IMR-90 (cell line): ENCODE measurements around the gene EMID1. TPM values are rescaled to one million over a fixed set of nuclear protein-coding genes. Genes with fewer than 3 reads are reported as not detected.

ENCODE experiments used
- ATAC-seq: fragments of 200-7000 bp; cut with Tn5 transposase; 2 replicates; pipeline ENCODE4 v1.9.1; 2020; ENCODE audit warnings: low read depth, mild to moderate bottlenecking, moderate library complexity
- BruUV-seq: library from RNA; stranded (reverse); fragments of 400-500 nt; replicated peaks from 2 replicates; lab custom pipeline; 2021; lab: Mats Ljungman, UMichigan
- CTCF ChIA-PET: fragments of 300-600 bp; formaldehyde crosslinking; extraction: SDS; loops from one replicate; lab custom pipeline; 2021; ENCODE audit warnings: antibody characterized with exemption; lab: Yijun Ruan, JAX
- POLR2A ChIA-PET: fragments of 300-600 bp; sonication (Branson Sonifier 250); formaldehyde crosslinking; loops from one replicate; lab custom pipeline; 2022; ENCODE audit warnings: antibody characterized with exemption; ENCODE audit not compliant: unreplicated experiment; lab: Charles Lee
- DNase-seq: peaks from one replicate; pipeline ENCODE4 v3.0.0; 2013
- H2AFZ ChIP-seq: replicated peaks from 2 replicates; pipeline ENCODE3; 2013; ENCODE audit warnings: low read length, mild to moderate bottlenecking; ENCODE audit not compliant: poor library complexity
- H2AK5ac ChIP-seq: 2 replicates; pipeline ENCODE4 v1.6.1; 2013; ENCODE audit warnings: low read depth, low read length, inconsistent platforms
- H2AK9ac ChIP-seq: replicated peaks from 2 replicates; pipeline ENCODE3; 2013; ENCODE audit warnings: mild to moderate bottlenecking, low read depth, low read length, moderate library complexity; ENCODE audit not compliant: poor library complexity
- H2BK120ac ChIP-seq: 2 replicates; pipeline ENCODE4 v1.6.1; 2013; ENCODE audit warnings: low read depth, low read length, inconsistent platforms
- H2BK15ac ChIP-seq: 3 replicates; pipeline ENCODE4 v1.6.1; 2013; ENCODE audit warnings: low read depth, low read length, inconsistent platforms
- H2BK20ac ChIP-seq: 2 replicates; pipeline ENCODE4 v1.6.1; 2013; ENCODE audit warnings: low read depth, mild to moderate bottlenecking, inconsistent platforms, low read length, moderate library complexity
- H2BK5ac ChIP-seq: 2 replicates; pipeline ENCODE4 v1.6.1; 2013; ENCODE audit warnings: mild to moderate bottlenecking, low read depth, low read length, inconsistent platforms; ENCODE audit not compliant: poor library complexity, severe bottlenecking
- H3K14ac ChIP-seq: replicated peaks from 2 replicates; pipeline ENCODE4 v1.6.1; 2013; ENCODE audit warnings: low read depth, low read length, inconsistent platforms
- H3K18ac ChIP-seq: 2 replicates; pipeline ENCODE4 v1.6.1; 2013; ENCODE audit warnings: low read depth, low read length, control low read depth
- H3K23ac ChIP-seq: 2 replicates; pipeline ENCODE4 v1.6.1; 2013; ENCODE audit warnings: low read depth, low read length, inconsistent platforms
- H3K27ac ChIP-seq: 2 replicates; pipeline ENCODE4 v1.5.1; 2013; ENCODE audit warnings: mild to moderate bottlenecking, control low read depth, low read length; ENCODE audit not compliant: insufficient read depth
- H3K27me3 ChIP-seq: 2 replicates; pipeline ENCODE4 v1.6.1; 2013; ENCODE audit warnings: low read length; ENCODE audit not compliant: control insufficient read depth, insufficient read depth
- H3K36me3 ChIP-seq: 2 replicates; pipeline ENCODE4 v1.6.1; 2013; ENCODE audit warnings: low read length, mixed read lengths; ENCODE audit not compliant: control insufficient read depth, insufficient read depth
- H3K4ac ChIP-seq: 2 replicates; pipeline ENCODE4 v1.6.1; 2013; ENCODE audit warnings: low read depth, low read length, inconsistent platforms
- H3K4me1 ChIP-seq: 2 replicates; pipeline ENCODE4 v1.6.1; 2013; ENCODE audit warnings: low read length, mixed read lengths; ENCODE audit not compliant: control insufficient read depth, insufficient read depth
- H3K4me2 ChIP-seq: 2 replicates; pipeline ENCODE4 v1.6.1; 2013; ENCODE audit warnings: low read depth, mild to moderate bottlenecking, control low read depth, low read length, moderate library complexity
- H3K4me3 ChIP-seq: 2 replicates; pipeline ENCODE4 v1.5.1; 2013; ENCODE audit warnings: low read depth, mild to moderate bottlenecking, control low read depth, low read length, moderate library complexity; ENCODE audit not compliant: insufficient read depth
- H3K56ac ChIP-seq: 2 replicates; pipeline ENCODE4 v1.6.1; 2013; ENCODE audit warnings: low read length, inconsistent platforms; ENCODE audit not compliant: insufficient read depth; ENCODE audit errors: extremely low read depth
- H3K79me1 ChIP-seq, 2 experiments: 2 replicates each; pipeline ENCODE4 v1.6.1; 2013; ENCODE audit warnings: low read length in 2 of 2, inconsistent platforms in 1 of 2, low read depth in 1 of 2
- H3K9ac ChIP-seq: 2 replicates; pipeline ENCODE4 v1.6.1; 2013; ENCODE audit warnings: low read depth, low read length, control low read depth
- H3K9me1 ChIP-seq: 2 replicates; pipeline ENCODE4 v1.6.1; 2013; ENCODE audit warnings: low read length, inconsistent platforms; ENCODE audit not compliant: insufficient read depth
- H3K9me3 ChIP-seq: 2 replicates; pipeline ENCODE4 v1.6.1; 2013; ENCODE audit warnings: low read length; ENCODE audit not compliant: control insufficient read depth, insufficient read depth
- H4K20me1 ChIP-seq: 2 replicates; pipeline ENCODE4 v1.6.1; 2013; ENCODE audit warnings: low read length, inconsistent platforms; ENCODE audit not compliant: insufficient read depth
- H4K5ac ChIP-seq: 2 replicates; pipeline ENCODE4 v1.6.1; 2013; ENCODE audit warnings: mild to moderate bottlenecking, low read depth, low read length, control low read depth
- H4K8ac ChIP-seq, 2 experiments: 2 replicates each; pipeline ENCODE4 v1.6.1; 2013; ENCODE audit warnings: low read depth in 2 of 2, low read length in 2 of 2, control low read depth in 1 of 2, inconsistent platforms in 1 of 2
- H4K91ac ChIP-seq: 2 replicates; pipeline ENCODE4 v1.6.1; 2013; ENCODE audit warnings: low read depth, low read length, inconsistent platforms; ENCODE audit not compliant: insufficient read depth
- RAD21 ChIP-seq: IDR thresholded peaks from 2 replicates; pipeline ENCODE4 v1.6.1; 2012; ENCODE audit warnings: low read length, improper control_type of control experiment
- RFX5 ChIP-seq: IDR thresholded peaks from 2 replicates; pipeline ENCODE4 v1.8.0; 2012; ENCODE audit warnings: low read depth, mild to moderate bottlenecking, low read length, moderate library complexity
- WGBS, 2 experiments: methylation state at CpG; one replicate each; pipeline versions ENCODE4 v1.1.5 to v1.1.7; 2013; ENCODE audit warnings: missing lambda C conversion rate in 2 of 2; ENCODE audit not compliant: insufficient read length in 1 of 2; ENCODE audit errors: extremely low coverage in 2 of 2; 5-methylcytosine and 5-hydroxymethylcytosine counted together
- dilution Hi-C: fragments of 300-500 bp; cut with HindIII; formaldehyde crosslinking; loops from one replicate; pipeline ENCODE4 v1.14.3; 2018; ENCODE audit warnings: low sequenced_read_pairs; ENCODE audit not compliant: unreplicated experiment
- in situ Hi-C: fragments of 300-500 bp; cut with MboI; formaldehyde crosslinking; loops from 3 replicates; pipeline ENCODE4 v1.14.3; 2019; ENCODE audit warnings: low sequenced_read_pairs, inconsistent platforms, mixed read lengths
- intact Hi-C: fragments of 100-400 bp; cut with micrococcal nuclease; formaldehyde crosslinking; loops from 2 replicates; pipeline ENCODE4 v1.10.0; 2022
- polyA plus RNA-seq, 3 experiments: library from polyadenylated mRNA; depleted of rRNA; stranded (reverse); fragments of >200 nt; gene quantifications; 2 replicates each; pipeline ENCODE4 v1.2.3, GENCODE V29; 2012; ENCODE audit warnings: low replicate concordance in 1 of 3
- total RNA-seq: library from RNA; depleted of rRNA; stranded (reverse); fragments of >200 nt; gene quantifications from 2 replicates; pipeline ENCODE4 v1.2.3, GENCODE V29; 2012

Gene EMID1
- total and polyA plus RNA-seq, 2 of the 4 experiments (the other 2 are of a cell fraction): 0.54 to 1.3 TPM

DNA sequence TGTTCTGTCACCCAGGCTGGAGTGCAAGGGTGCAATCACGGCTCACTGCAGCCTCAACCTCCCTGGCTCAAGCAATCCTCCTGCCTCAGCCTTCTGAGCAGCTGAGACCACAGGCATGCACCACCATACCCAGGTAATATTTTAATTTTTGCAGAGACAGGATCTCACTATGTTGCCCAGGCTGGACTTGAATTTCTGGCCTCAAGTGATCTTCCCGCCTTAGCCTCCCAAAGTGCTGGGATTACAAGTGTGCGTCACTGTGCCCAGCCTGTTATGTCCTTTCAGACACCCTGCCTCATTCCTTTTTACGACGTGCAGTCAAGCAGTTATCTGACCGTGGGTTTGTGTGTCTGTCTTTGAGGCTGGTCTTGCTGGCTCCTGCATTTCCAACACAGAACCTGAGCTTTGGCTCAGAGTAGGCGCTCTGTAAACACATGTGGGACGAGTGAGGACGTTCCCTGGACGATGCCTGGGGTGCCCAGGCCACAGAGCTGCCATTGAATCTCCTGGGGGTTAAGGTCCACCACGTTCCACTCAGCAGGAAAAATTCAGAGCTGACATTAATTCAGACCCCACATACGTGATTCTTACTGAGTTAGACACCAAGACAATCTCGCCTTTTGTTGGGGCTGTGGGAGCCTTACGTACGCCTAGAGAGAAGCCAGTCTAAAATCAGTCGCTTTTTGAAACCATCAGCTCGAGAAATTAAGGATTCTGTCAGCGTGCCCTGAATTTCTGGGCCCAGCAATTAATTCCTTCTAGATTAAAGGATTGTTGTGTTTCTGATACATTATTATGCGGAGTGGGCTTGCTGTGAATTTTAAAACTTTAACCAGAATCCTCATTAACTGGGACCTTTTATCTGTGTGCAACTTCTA is 21.5 kb upstream of the EMID1 start:
- H3K79me1 ChIP-seq: no peaks in the 10 kb centered on the region
- H2AK5ac ChIP-seq: no peak overlapping the region
- no peak overlapping the region for H3K9ac ChIP-seq
- intact Hi-C loops: no loop called here
- H3K56ac ChIP-seq: no peak overlapping the region
- H3K23ac ChIP-seq: no peak overlapping the region
- DNase-seq: no peak
- CTCF ChIA-PET: no interaction called here
- TF ChIP-seq RAD21 (no peak), RFX5 (no peak)
- no peak overlapping the region for H2BK120ac ChIP-seq
- H4K5ac ChIP-seq: no peak overlapping the region
- peaks cover 6% of the 10 kb centered on the region for H3K27me3 ChIP-seq
- POLR2A ChIA-PET: no interaction called here
- H4K91ac ChIP-seq: no peak overlapping the region
- no peak overlapping the region for H3K4me2 ChIP-seq
- no peak overlapping the region for H3K18ac ChIP-seq
- no peaks in the 10 kb centered on the region for H3K4me1 ChIP-seq
- H3K9me1 ChIP-seq: no peaks in the 10 kb centered on the region
- no peaks in the 10 kb centered on the region for H4K20me1 ChIP-seq
- H2BK5ac ChIP-seq: no peak overlapping the region
- no peak overlapping the region for H2AK9ac ChIP-seq
- H2AFZ ChIP-seq: no peak overlapping the region
- H3K27ac ChIP-seq: no peak overlapping the region
- no TSS peak for BruUV-seq
- no peak overlapping the region for H4K8ac ChIP-seq
- dilution Hi-C loops: no loop called here
- peaks cover 2% of the 10 kb centered on the region; the same call in 1 of the 2 replicates for H3K9me3 ChIP-seq
- WGBS, 2 experiments: 88% methylated on average over 9 of the region's 19 CpGs; no CpG with 5 or more reads in 1 of the 2 experiments
- no peak overlapping the region for H3K14ac ChIP-seq
- H2BK15ac ChIP-seq: no peak overlapping the region
- in situ Hi-C loops: no loop called here
- no peaks in the 10 kb centered on the region for H3K36me3 ChIP-seq
- ATAC-seq: no peak
- H3K4me3 ChIP-seq: no peak overlapping the region
- no peak overlapping the region for H3K4ac ChIP-seq
- no peak overlapping the region for H2BK20ac ChIP-seq
